Vagina (tissue), 2 donors: ENCODE data around the gene TUBA1A. TPM values are rescaled to one million over a fixed set of nuclear protein-coding genes. Genes with fewer than 3 reads are reported as not detected.
"Not testable (repeated sequence)": the region's sequence is repeated elsewhere in the genome, so short reads cannot be mapped to it uniquely, and the experiment has no call there.

Experiments
- DNase-seq, 2 donors: peaks; one replicate each; pipeline ENCODE4 v3.0.0-alpha.2; 2017; ENCODE audit errors: extremely low spot score in 2 of 2
- H3K27ac ChIP-seq: fragments of 200-600 bp; sonication (generic); one replicate; pipeline ENCODE4 v1.5.1; 2019
- H3K27me3 ChIP-seq: fragments of 200-600 bp; sonication (generic); one replicate; pipeline ENCODE4 v1.5.1; 2019
- H3K36me3 ChIP-seq, 2 donors: fragments of 200-600 bp; sonication (generic); one replicate each; pipeline ENCODE4 v1.5.1; 2017 to 2019
- H3K4me1 ChIP-seq: fragments of 200-600 bp; sonication (generic); one replicate; pipeline ENCODE4 v1.5.1; 2019
- H3K4me3 ChIP-seq, 2 donors: fragments of 200-600 bp; sonication (generic); 1 replicate in 1 of 2; 2 replicates in 1 of 2; pipeline ENCODE4 v1.5.1; 2016 to 2019
- H3K9me3 ChIP-seq: fragments of 200-600 bp; sonication (generic); one replicate; pipeline ENCODE4 v1.5.1; 2019
- POLR2A ChIP-seq, 2 donors: fragments of 450-650 bp; IDR thresholded peaks; one replicate each; pipeline ENCODE4 v1.6.1; 2017; ENCODE audit warnings: antibody characterized with exemption in 2 of 2, mild to moderate bottlenecking in 2 of 2, moderate library complexity in 2 of 2
- POLR2AphosphoS5 ChIP-seq, 2 donors: sonication (generic); formaldehyde crosslinking; IDR thresholded peaks; one replicate each; pipeline ENCODE4 v1.9.0; 2017; ENCODE audit warnings: antibody characterized with exemption in 2 of 2, mild to moderate bottlenecking in 2 of 2, low read depth in 1 of 2; ENCODE audit not compliant: insufficient read depth in 1 of 2
- intact Hi-C: fragments of 100-400 bp; cut with DNase I; formaldehyde crosslinking; loops from one replicate; pipeline ENCODE4 v1.15.1; 2023
- small RNA-seq: library from RNA; depleted of rRNA; stranded (forward); fragments of <200 nt; gene quantifications from one replicate; pipeline ENCODE3, GENCODE V24; 2016
- total RNA-seq: library from RNA; depleted of rRNA; stranded (reverse); fragments of >200 nt; gene quantifications from one replicate; pipeline ENCODE4 v1.2.3, GENCODE V29; 2016
- TF ChIP-seq, protein P1 (sequence below), 3 experiments: fragments of 450-650 bp in 2 of 3; fragments of 200-600 bp in 1 of 3; sonication (generic) in 1 of 3; IDR thresholded peaks; one replicate each; pipeline ENCODE4 v1.5.1; 2017 to 2019; ENCODE audit warnings: antibody characterized with exemption in 3 of 3, mild to moderate bottlenecking in 2 of 3, moderate library complexity in 2 of 3

Gene TUBA1A
- total RNA-seq, 1 donor from 2014 or later: 236 TPM

DNA sequence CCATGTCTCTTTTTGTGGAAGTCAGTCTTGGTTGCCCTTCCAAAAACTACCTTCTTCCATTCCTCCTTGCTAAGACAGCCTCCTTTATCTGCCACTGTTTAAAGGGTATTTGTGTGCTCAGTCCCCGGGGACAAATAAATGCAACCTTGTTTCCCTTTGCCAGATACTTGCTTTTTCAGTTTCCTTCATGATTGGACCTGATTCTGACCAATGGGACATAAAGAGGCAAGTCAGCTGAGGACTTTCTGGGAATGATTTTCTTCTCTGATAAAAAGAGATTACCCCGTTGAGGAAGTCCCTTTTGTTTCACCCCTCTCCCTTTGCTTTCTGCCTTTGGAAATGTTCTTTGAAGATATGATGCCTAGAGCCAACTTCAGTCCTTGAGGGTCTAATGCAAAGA, 50.3 kb downstream of the TUBA1A start:
- Histone ChIP-seq H3K9me3 (no peaks in the 10 kb centered on the region), H3K27me3 (no peaks in the 10 kb centered on the region), H3K4me3 (no peak overlapping the region), H3K4me1 (peaks cover 3% of the 10 kb centered on the region), H3K27ac (no peak overlapping the region), H3K36me3 (no peaks in the 10 kb centered on the region)
- TF ChIP-seq, protein P1, sequence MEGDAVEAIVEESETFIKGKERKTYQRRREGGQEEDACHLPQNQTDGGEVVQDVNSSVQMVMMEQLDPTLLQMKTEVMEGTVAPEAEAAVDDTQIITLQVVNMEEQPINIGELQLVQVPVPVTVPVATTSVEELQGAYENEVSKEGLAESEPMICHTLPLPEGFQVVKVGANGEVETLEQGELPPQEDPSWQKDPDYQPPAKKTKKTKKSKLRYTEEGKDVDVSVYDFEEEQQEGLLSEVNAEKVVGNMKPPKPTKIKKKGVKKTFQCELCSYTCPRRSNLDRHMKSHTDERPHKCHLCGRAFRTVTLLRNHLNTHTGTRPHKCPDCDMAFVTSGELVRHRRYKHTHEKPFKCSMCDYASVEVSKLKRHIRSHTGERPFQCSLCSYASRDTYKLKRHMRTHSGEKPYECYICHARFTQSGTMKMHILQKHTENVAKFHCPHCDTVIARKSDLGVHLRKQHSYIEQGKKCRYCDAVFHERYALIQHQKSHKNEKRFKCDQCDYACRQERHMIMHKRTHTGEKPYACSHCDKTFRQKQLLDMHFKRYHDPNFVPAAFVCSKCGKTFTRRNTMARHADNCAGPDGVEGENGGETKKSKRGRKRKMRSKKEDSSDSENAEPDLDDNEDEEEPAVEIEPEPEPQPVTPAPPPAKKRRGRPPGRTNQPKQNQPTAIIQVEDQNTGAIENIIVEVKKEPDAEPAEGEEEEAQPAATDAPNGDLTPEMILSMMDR (IDR thresholded peaks at IDR 0.05): no peak
- TF ChIP-seq POLR2A (IDR thresholded peaks at IDR 0.05) (no peak), POLR2AphosphoS5 (IDR thresholded peaks at IDR 0.05; ENCODE audit: insufficient read depth in 1 of 2, low read depth in 1 of 2) (no peak)
- DNase-seq: no peak
- intact Hi-C loops: no loop called here

GRCh38 chr12:49137476-49137875, 51.4 kb downstream of the TUBA1A start:
- no peak overlapping the region for H3K27ac ChIP-seq
- H3K4me3 ChIP-seq: no peak overlapping the region
- intact Hi-C loops: no loop called here
- no peak for TF ChIP-seq POLR2A (IDR thresholded peaks at IDR 0.05)
- H3K4me1 ChIP-seq: peaks cover 13% of the 10 kb centered on the region
- no peaks in the 10 kb centered on the region for H3K27me3 ChIP-seq
- no peak for DNase-seq
- no peaks in the 10 kb centered on the region for H3K36me3 ChIP-seq
- H3K9me3 ChIP-seq: no peaks in the 10 kb centered on the region

DNA sequence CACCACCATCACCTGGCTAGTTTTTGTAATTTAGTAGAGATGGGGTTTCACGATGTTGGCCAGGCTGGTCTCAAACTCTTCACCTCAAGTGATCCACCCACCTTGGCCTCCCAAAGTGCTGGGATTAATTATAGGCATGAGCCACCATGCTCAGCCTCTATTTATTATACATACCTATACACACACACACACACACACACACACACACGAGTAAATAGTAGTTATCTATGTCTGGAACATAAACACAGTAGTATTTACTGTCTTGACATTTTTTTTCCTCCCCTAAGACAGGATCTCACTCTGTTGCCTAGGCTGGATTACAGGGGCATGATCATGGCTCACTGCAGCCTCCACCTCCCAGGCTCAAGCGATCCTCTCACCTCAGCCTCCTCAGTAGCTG, 51.9 kb downstream of the TUBA1A start:
- H3K4me3 ChIP-seq, H3K9me3 ChIP-seq, DNase-seq, intact Hi-C loops, H3K36me3 ChIP-seq, H3K27ac ChIP-seq, H3K27me3 ChIP-seq: not testable (repeated sequence)
- peaks cover 18% of the 10 kb centered on the region for H3K4me1 ChIP-seq

Small RNA genes lying within 50 kb of the gene (small RNA-seq; reads per million reads assigned to genes)
- not detected for gene RF00017

Other genes with a start within 250 kb of the TUBA1A start
- 56.2 TPM for gene ARF3, start 231.6 kb downstream of the TUBA1A start, total RNA-seq
- gene WNT10B, start 217.3 kb downstream of the TUBA1A start, total RNA-seq: 4.7 TPM
- gene WNT1, start 210.8 kb downstream of the TUBA1A start, total RNA-seq: not detected
- not detected for gene DDN, start 189.7 kb downstream of the TUBA1A start, total RNA-seq
- gene PRKAG1, start 170.3 kb downstream of the TUBA1A start, total RNA-seq: 67.0 TPM
- gene KMT2D, start 128.3 kb downstream of the TUBA1A start, total RNA-seq: 38.8 TPM
- gene RHEBL1, start 119.1 kb downstream of the TUBA1A start, total RNA-seq: 1.7 TPM
- gene DHH, start 94.3 kb downstream of the TUBA1A start, total RNA-seq: 1.5 TPM
- gene LMBR1L, start 78.2 kb downstream of the TUBA1A start, total RNA-seq: 53.3 TPM
- gene TUBA1B, start 57.7 kb downstream of the TUBA1A start, total RNA-seq: 638 TPM
- gene TUBA1C, start 76.0 kb upstream of the TUBA1A start, total RNA-seq: 218 TPM
- gene PRPH, start 106.1 kb upstream of the TUBA1A start, total RNA-seq: 17.2 TPM
- gene TROAP, start 134.2 kb upstream of the TUBA1A start, total RNA-seq: 4.9 TPM
- gene C1QL4, start 148.1 kb upstream of the TUBA1A start, total RNA-seq: 2.0 TPM
- gene DNAJC22, start 157.8 kb upstream of the TUBA1A start, total RNA-seq: 3.7 TPM
- 28.0 TPM for gene SPATS2, start 178.4 kb upstream of the TUBA1A start, total RNA-seq